ENCODE measurements around the gene UNC45B.

DNA sequence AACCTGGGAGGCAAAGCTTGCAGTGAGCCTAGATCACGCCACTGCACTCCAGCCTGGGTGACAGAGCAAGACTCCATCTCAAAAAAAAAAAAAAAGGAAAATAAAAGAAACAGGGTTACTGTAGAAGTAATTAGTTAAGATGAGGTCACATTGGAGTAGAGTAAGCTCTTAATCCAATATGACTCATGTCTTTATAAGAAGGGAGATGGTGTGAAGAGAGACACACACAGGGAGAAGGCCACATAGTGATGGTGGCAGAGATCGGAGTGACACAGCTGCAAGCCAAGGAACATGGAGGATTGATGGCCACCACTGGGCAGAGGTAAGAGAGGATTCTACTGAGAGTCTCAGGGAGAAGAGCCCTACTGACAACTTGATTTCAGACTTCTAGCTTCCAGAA, 79.9 kb downstream of the UNC45B start:
- TF ChIP-seq, protein P1, sequence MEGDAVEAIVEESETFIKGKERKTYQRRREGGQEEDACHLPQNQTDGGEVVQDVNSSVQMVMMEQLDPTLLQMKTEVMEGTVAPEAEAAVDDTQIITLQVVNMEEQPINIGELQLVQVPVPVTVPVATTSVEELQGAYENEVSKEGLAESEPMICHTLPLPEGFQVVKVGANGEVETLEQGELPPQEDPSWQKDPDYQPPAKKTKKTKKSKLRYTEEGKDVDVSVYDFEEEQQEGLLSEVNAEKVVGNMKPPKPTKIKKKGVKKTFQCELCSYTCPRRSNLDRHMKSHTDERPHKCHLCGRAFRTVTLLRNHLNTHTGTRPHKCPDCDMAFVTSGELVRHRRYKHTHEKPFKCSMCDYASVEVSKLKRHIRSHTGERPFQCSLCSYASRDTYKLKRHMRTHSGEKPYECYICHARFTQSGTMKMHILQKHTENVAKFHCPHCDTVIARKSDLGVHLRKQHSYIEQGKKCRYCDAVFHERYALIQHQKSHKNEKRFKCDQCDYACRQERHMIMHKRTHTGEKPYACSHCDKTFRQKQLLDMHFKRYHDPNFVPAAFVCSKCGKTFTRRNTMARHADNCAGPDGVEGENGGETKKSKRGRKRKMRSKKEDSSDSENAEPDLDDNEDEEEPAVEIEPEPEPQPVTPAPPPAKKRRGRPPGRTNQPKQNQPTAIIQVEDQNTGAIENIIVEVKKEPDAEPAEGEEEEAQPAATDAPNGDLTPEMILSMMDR (IDR thresholded peaks at IDR 0.05), result no peak
- TF ChIP-seq EZH2 (IDR thresholded peaks at IDR 0.05; ENCODE audit: borderline replicate concordance, insufficient read depth, low read depth, low read length, poor library complexity, severe bottlenecking), result no peak

Data from B cell (primary cell).